Dendritic cell treated with granulocyte-macrophage colony-stimulating factor and Interleukin-4, amounts not matched to agents 40 ng/mL and 50 ng/mL, for 4 days (primary cell): ENCODE results near the gene CCDC170.
A peak's percentile ranks its signal among the peaks of the same experiment; 100 is the strongest.

Source experiments
- H3K27ac Mint-ChIP-seq: one replicate; pipeline ENCODE4 v1.8.0; 2022; ENCODE audit warnings: mild to moderate bottlenecking, mixed read lengths
- H3K27me3 Mint-ChIP-seq: one replicate; pipeline ENCODE4 v1.8.0; 2022; ENCODE audit warnings: mild to moderate bottlenecking, mixed read lengths
- H3K36me3 Mint-ChIP-seq: one replicate; pipeline ENCODE4 v1.8.0; 2022; ENCODE audit warnings: low read depth, mixed read lengths
- H3K4me1 Mint-ChIP-seq: one replicate; pipeline ENCODE4 v1.8.0; 2022; ENCODE audit warnings: low read depth, mixed read lengths
- H3K4me3 Mint-ChIP-seq: one replicate; pipeline ENCODE4 v1.8.0; 2022; ENCODE audit warnings: mild to moderate bottlenecking, moderate library complexity, mixed read lengths
- H3K9me3 Mint-ChIP-seq: one replicate; pipeline ENCODE4 v1.8.0; 2022; ENCODE audit warnings: mixed read lengths
- intact Hi-C: fragments of 100-400 bp; cut with micrococcal nuclease; formaldehyde crosslinking; loops from one replicate; pipeline ENCODE4 v1.15.0; 2022

The CCDC170 gene

DNA sequence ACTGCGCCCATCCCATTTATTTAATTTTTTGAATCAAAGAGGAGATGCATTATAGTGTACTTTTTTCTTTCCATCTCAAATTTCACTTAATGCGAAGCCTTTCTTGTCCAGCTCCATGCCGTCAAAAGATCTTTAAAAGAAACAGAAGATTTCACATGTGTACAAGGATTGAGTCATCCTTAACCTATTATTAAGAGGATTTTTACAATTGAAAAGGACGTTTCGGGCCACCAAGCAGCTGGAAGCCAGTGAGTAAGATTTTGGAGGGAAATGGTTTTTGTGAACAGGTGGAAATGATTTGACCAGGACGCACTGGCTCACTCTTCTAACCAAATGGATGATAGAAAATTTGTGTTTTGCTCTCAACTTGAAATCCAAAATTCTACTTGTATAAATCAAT lies 15.1 kb upstream of the CCDC170 start:
- intact Hi-C loops: no loop called here
- no peak overlapping the region for H3K4me3 Mint-ChIP-seq
- H3K36me3 Mint-ChIP-seq: no peaks in the 10 kb centered on the region

GRCh38 chr6:151481786-151482185 lies 12.0 kb upstream of the CCDC170 start:
- H3K4me1 Mint-ChIP-seq: peaks cover 43% of the 10 kb centered on the region
- H3K27ac Mint-ChIP-seq: peak overlapping the region; percentile 84
- intact Hi-C loops: loop anchor here (5.0 kb wide), 1 partner anchor 71 kb away; no protein-coding TSS in a partner anchor
- no peaks in the 10 kb centered on the region for H3K36me3 Mint-ChIP-seq
- H3K27me3 Mint-ChIP-seq: no peaks in the 10 kb centered on the region
- no peaks in the 10 kb centered on the region for H3K9me3 Mint-ChIP-seq
- H3K4me3 Mint-ChIP-seq: no peak overlapping the region

More for the DNA sequence above, 15.1 kb upstream of the CCDC170 start:
- Mint-ChIP-seq H3K27me3 (no peaks in the 10 kb centered on the region), H3K4me1 (peaks cover 35% of the 10 kb centered on the region), H3K27ac (no peak overlapping the region), H3K9me3 (no peaks in the 10 kb centered on the region)

DNA sequence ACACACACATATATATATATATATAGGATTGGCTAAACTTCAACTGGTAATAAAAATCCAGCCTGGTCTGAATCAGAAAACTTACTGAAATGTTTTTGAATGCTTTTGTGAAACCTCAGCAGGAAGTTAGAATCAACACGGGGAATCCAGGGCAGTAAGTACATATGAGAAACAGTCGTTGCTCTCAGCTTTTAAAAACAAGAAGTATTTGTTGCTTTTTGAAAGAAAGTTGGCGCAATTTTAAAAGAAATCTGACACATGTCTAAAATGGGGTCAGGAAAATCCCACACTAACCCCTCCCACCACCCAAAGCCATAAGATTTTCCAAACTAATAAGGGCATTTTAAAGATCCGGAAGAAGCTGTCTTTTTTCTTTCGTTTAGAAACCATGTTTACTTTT lies 11.5 kb upstream of the CCDC170 start:
- Mint-ChIP-seq H3K27ac (peak overlapping the region; percentile 84), H3K36me3 (no peaks in the 10 kb centered on the region), H3K4me3 (peak overlapping the region; percentile 49), H3K27me3 (no peaks in the 10 kb centered on the region), H3K4me1 (peaks cover 43% of the 10 kb centered on the region), H3K9me3 (no peaks in the 10 kb centered on the region)
- intact Hi-C loops: loop anchor here (5.0 kb wide), 1 partner anchor 70 kb away; no protein-coding TSS in a partner anchor

DNA sequence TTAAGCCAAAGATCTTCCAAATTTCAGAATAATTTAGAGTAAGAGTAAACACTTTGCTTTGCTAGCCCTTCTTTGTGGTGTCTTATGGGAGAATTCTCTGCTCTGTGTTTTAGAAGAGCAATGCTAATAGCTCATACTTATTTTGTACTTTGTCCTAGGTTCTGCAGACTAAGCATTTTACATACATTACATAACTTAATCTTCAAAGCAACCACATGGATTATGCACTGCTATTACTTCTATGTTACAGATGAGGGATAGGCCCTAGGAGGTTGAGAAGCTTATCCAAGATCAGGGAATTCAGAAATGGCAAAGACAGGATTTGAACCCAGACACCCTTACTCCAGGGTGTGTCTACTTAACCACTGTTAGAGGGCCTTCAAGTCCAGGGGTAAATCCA lies 9.8 kb upstream of the CCDC170 start:
- H3K4me3 Mint-ChIP-seq: no peak overlapping the region
- H3K4me1 Mint-ChIP-seq: peaks cover 43% of the 10 kb centered on the region
- no peaks in the 10 kb centered on the region for H3K9me3 Mint-ChIP-seq
- peak overlapping the region; percentile 84 for H3K27ac Mint-ChIP-seq
- intact Hi-C loops: loop anchor here (5.0 kb wide), 1 partner anchor 68 kb away; no protein-coding TSS in a partner anchor
- no peaks in the 10 kb centered on the region for H3K36me3 Mint-ChIP-seq
- no peaks in the 10 kb centered on the region for H3K27me3 Mint-ChIP-seq

- no peaks in the 10 kb centered on the region for H3K36me3 Mint-ChIP-seq
- no peaks in the 10 kb centered on the region for H3K9me3 Mint-ChIP-seq
- H3K27me3 Mint-ChIP-seq: peaks cover 1% of the 10 kb centered on the region
- peaks cover 21% of the 10 kb centered on the region for H3K4me1 Mint-ChIP-seq
- no peak overlapping the region for H3K4me3 Mint-ChIP-seq
- no peak overlapping the region for H3K27ac Mint-ChIP-seq
- intact Hi-C loops: no loop called here
Observed at GRCh38 chr6:151488226-151488625, 5.6 kb upstream of the CCDC170 start.

- intact Hi-C loops: no loop called here
- Mint-ChIP-seq H3K27me3 (peaks cover 1% of the 10 kb centered on the region), H3K4me1 (peaks cover 20% of the 10 kb centered on the region), H3K4me3 (no peak overlapping the region), H3K36me3 (peaks cover 20% of the 10 kb centered on the region), H3K9me3 (no peaks in the 10 kb centered on the region), H3K27ac (peak overlapping the region; percentile 30)
Observed at GRCh38 chr6:151490996-151491395, 2.8 kb upstream of the CCDC170 start.

- Mint-ChIP-seq H3K36me3 (peaks cover 22% of the 10 kb centered on the region), H3K27me3 (peaks cover 1% of the 10 kb centered on the region), H3K9me3 (no peaks in the 10 kb centered on the region), H3K4me1 (peaks cover 23% of the 10 kb centered on the region), H3K27ac (peak overlapping the region; percentile 92), H3K4me3 (peak overlapping the region; percentile 94)
- intact Hi-C loops: no loop called here
Observed at GRCh38 chr6:151493161-151493803, 535 bp upstream of the CCDC170 start.

DNA sequence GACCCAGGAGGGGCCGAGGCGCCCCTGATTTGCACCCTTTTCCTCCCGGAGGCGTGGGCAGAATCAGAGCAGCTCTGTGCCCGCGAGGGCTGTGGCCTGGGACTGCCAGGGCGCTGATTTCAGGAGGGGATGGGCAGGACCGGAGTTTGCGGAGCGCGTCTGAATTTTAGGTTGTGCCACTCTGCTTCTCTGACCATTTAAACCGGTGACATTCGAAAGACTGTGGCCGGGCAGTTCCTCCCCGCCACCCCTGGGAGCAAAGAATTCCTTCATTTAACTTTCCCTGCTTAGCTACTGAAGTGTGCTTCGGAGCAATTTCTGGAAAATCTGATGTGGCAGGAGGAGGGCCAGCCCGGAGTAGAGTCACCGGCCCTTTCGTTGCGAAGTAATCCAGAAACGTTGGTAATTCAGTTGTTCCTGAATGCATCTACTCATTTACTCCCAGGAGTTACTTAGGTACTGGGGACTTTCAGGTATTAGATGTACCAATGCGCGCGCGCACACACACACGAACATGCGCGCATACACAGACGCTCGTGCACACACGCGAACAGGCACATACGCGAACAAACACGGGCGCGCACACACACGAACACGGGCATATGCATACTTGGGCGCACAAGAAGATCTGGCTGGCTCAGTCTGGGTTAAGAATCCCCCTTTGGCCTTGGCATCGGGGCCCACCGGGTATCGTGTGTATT lies 568 bp downstream of the CCDC170 start:
- intact Hi-C loops: no loop called here

DNA sequence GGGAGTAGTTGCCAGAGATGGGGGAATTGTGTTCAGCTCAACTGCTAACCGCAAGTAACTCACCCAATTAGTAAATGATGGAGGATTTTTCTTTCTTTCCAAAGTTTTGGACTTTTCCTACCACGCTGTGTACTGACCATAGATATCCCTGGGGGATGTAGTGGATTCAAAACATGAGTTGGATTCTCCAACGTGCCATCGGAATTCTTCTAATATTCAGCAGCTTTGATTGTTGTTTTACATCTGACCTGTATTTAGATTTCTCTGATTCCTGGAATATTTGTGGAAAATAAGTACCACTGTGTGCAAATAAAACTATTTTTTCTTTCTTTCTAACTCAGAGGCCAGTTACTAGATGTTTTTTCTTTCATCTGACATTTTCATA lies 1.1 kb downstream of the CCDC170 start:
- H3K27me3 Mint-ChIP-seq: peaks cover 1% of the 10 kb centered on the region
- intact Hi-C loops: loop anchor here (5.0 kb wide), 1 partner anchor 43 kb away; the partner anchor contains the start of gene RMND1
- peak overlapping the region; percentile 92 for H3K27ac Mint-ChIP-seq

More for the DNA sequence above, 568 bp downstream of the CCDC170 start:
- H3K27me3 Mint-ChIP-seq: peaks cover 1% of the 10 kb centered on the region
- peaks cover 28% of the 10 kb centered on the region for H3K4me1 Mint-ChIP-seq
- no peaks in the 10 kb centered on the region for H3K9me3 Mint-ChIP-seq
- peak overlapping the region; percentile 94 for H3K4me3 Mint-ChIP-seq
- peak overlapping the region; percentile 92 for H3K27ac Mint-ChIP-seq
- H3K36me3 Mint-ChIP-seq: peaks cover 22% of the 10 kb centered on the region

DNA sequence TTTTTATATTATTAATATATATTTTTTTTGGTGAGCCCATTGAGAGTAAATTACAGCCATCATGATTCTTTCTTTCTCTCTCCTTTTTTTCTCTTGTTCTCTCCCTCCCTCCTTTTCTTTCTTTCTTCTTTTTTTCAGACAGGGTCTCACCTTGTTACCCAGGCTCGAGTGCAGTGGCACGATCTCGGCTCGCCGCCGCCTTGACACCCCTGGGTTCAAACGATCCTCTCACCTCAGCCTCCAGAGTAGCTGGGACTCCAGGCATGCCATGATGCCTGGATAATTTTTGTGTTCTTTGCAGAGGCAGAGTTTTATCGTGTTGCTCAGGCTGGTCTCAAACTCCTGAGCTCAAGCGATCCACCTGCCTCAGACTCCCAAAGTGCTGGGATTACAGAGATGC lies 1.6 kb downstream of the CCDC170 start:
- peak overlapping the region; percentile 94 for H3K4me3 Mint-ChIP-seq
- intact Hi-C loops: loop anchor here (5.0 kb wide), 1 partner anchor 43 kb away; the partner anchor contains the start of gene RMND1
- H3K27me3 Mint-ChIP-seq: peaks cover 1% of the 10 kb centered on the region
- peaks cover 31% of the 10 kb centered on the region for H3K36me3 Mint-ChIP-seq
- H3K4me1 Mint-ChIP-seq: peaks cover 38% of the 10 kb centered on the region
- H3K9me3 Mint-ChIP-seq: no peaks in the 10 kb centered on the region
- peak overlapping the region; percentile 92 for H3K27ac Mint-ChIP-seq

More for the DNA sequence above, 1.1 kb downstream of the CCDC170 start:
- Mint-ChIP-seq H3K36me3 (peaks cover 27% of the 10 kb centered on the region), H3K4me1 (peaks cover 33% of the 10 kb centered on the region), H3K4me3 (peak overlapping the region; percentile 94), H3K9me3 (no peaks in the 10 kb centered on the region)

- H3K36me3 Mint-ChIP-seq: peaks cover 31% of the 10 kb centered on the region
- no peak overlapping the region for H3K4me3 Mint-ChIP-seq
- peak overlapping the region; percentile 92 for H3K27ac Mint-ChIP-seq
- intact Hi-C loops: loop anchor here (5.0 kb wide), 1 partner anchor 46 kb away; the partner anchor contains the start of gene RMND1
- H3K27me3 Mint-ChIP-seq: no peaks in the 10 kb centered on the region
- peaks cover 52% of the 10 kb centered on the region for H3K4me1 Mint-ChIP-seq
- H3K9me3 Mint-ChIP-seq: no peaks in the 10 kb centered on the region
Observed at GRCh38 chr6:151497905-151498304, 4.1 kb downstream of the CCDC170 start.

DNA sequence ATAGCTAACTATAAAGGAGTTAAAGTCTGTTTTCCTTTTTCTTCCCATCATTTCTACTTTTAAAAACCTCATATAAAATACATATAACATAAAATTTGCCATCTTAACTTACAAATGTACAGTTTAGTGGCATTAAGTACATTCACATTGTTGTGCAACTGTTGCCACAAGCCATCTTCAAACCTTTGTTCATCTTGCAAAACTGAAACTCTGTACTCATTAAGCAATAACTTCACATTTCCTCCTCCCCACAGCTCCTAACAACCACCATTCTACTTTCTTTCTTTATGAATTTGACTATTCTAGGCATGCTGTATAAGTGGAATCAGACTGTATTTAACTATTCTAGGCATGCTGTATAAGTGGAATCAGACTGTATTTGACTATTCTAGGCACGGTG lies 4.5 kb downstream of the CCDC170 start:
- Mint-ChIP-seq H3K36me3 (peaks cover 33% of the 10 kb centered on the region), H3K4me1 (peaks cover 52% of the 10 kb centered on the region), H3K27me3 (no peaks in the 10 kb centered on the region), H3K9me3 (no peaks in the 10 kb centered on the region), H3K4me3 (peak overlapping the region; percentile 44), H3K27ac (peak overlapping the region; percentile 92)
- intact Hi-C loops: loop anchor here (5.0 kb wide), 1 partner anchor 46 kb away; the partner anchor contains the start of gene RMND1

DNA sequence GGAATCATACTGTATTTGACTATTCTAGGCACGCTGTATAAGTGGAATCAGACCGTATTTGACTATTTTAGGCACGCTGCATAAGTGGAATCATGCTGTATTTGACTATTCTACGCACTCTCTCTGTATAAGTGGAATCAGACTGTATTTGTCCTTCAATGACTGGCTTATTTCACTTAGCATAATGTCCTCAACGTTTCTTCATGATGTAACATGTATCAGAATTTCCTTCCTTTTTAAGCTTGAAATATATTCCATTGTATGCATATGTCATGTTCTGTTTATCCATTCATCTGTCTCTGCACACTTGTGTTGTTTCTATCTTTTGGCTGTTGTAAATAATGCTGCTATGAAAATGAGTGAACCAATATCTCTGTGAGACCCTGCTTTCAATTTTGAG lies 5.7 kb downstream of the CCDC170 start:
- Mint-ChIP-seq H3K9me3 (no peaks in the 10 kb centered on the region), H3K27ac (peak overlapping the region; percentile 94), H3K4me1 (peaks cover 59% of the 10 kb centered on the region), H3K36me3 (peaks cover 40% of the 10 kb centered on the region), H3K4me3 (no peak overlapping the region), H3K27me3 (no peaks in the 10 kb centered on the region)
- intact Hi-C loops: loop anchor here (5.0 kb wide), 1 partner anchor 47 kb away; the partner anchor contains the start of gene RMND1

- intact Hi-C loops: no loop called here
- Mint-ChIP-seq H3K27me3 (no peaks in the 10 kb centered on the region), H3K27ac (peak overlapping the region; percentile 94), H3K4me1 (peaks cover 58% of the 10 kb centered on the region), H3K4me3 (peak overlapping the region; percentile 4), H3K9me3 (no peaks in the 10 kb centered on the region), H3K36me3 (peaks cover 29% of the 10 kb centered on the region)
Observed at GRCh38 chr6:151501511-151502136, 7.8 kb downstream of the CCDC170 start.
